ENCODE results near the gene TAS1R3. TPM values are rescaled to one million over a fixed set of nuclear protein-coding genes. Genes with fewer than 3 reads are reported as not detected.

Gene TAS1R3
- total RNA-seq, result 1.6 TPM

DNA sequence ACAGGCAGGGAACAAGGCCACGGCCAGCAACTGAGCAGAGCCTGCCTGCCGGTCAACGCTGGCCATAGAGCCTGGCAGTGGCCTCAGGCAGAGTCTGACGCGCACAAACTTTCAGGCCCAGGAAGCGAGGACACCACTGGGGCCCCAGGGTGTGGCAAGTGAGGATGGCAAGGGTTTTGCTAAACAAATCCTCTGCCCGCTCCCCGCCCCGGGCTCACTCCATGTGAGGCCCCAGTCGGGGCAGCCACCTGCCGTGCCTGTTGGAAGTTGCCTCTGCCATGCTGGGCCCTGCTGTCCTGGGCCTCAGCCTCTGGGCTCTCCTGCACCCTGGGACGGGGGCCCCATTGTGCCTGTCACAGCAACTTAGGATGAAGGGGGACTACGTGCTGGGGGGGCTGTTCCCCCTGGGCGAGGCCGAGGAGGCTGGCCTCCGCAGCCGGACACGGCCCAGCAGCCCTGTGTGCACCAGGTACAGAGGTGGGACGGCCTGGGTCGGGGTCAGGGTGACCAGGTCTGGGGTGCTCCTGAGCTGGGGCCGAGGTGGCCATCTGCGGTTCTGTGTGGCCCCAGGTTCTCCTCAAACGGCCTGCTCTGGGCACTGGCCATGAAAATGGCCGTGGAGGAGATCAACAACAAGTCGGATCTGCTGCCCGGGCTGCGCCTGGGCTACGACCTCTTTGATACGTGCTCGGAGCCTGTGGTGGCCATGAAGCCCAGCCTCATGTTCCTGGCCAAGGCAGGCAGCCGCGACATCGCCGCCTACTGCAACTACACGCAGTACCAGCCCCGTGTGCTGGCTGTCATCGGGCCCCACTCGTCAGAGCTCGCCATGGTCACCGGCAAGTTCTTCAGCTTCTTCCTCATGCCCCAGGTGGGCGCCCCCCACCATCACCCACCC, at the start of gene TAS1R3:
Gene TAS1R3 (plus strand): TSS at position 213 of the 898 bp plus-strand sequence. CDS start 66 bp downstream, at position 279.

GRCh38 chr1:1307923-1308755, 22.9 kb upstream of the TAS1R3 start, which contains the start of the genes ACAP3 and PUSL1:
TSS of gene ACAP3 (minus strand) at chr1:1307930. CDS start at chr1:1307815, 115 bp downstream.
TSS of gene PUSL1 (plus strand) at chr1:1308597. CDS start at chr1:1308644, 47 bp downstream.

DNA sequence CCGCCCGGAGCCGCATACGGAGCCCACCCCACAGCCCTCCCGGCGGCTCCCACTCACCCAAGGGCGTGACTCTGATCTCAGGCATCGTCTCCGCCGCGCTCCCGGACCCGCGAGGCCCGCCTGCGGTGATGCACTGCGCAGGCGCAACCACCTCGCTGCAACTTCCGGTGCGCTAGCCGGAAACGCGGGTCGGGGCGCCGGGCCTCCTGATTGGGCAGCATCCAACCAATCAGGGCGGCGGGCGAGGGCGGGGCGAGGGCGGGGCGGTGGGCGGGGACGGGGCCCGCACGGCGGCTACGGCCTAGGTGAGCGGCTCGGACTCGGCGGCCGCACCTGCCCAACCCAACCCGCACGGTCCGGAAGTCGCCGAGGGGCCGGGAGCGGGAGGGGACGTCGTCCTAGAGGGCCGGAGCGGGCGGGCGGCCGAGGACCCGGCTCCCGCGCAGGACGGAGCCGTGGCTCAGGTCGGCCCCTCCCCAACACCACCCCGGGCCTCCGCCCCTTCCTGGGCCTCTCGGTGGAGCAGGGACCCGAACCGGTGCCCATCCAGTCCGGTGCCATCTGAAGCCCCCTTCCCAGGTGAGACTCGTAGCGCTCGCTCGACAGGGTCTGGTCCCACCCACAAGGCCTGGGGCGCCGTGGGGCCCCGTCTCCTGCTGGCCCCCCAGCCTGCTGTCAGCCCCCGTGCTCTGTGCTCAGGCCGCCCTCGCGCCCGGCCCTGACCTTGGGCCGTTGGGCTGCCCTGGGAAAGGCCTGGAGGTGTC, 6.4 kb upstream of the TAS1R3 start, which contains the start of the genes CPTP and INTS11:
Gene CPTP (plus strand): TSS at position 279 of the 764 bp plus-strand sequence. CDS start 2,109 bp downstream, outside the sequence.
Gene INTS11 (minus strand): TSS at position 137 of the 764 bp plus-strand sequence. CDS start 52 bp downstream, at position 85.

DNA sequence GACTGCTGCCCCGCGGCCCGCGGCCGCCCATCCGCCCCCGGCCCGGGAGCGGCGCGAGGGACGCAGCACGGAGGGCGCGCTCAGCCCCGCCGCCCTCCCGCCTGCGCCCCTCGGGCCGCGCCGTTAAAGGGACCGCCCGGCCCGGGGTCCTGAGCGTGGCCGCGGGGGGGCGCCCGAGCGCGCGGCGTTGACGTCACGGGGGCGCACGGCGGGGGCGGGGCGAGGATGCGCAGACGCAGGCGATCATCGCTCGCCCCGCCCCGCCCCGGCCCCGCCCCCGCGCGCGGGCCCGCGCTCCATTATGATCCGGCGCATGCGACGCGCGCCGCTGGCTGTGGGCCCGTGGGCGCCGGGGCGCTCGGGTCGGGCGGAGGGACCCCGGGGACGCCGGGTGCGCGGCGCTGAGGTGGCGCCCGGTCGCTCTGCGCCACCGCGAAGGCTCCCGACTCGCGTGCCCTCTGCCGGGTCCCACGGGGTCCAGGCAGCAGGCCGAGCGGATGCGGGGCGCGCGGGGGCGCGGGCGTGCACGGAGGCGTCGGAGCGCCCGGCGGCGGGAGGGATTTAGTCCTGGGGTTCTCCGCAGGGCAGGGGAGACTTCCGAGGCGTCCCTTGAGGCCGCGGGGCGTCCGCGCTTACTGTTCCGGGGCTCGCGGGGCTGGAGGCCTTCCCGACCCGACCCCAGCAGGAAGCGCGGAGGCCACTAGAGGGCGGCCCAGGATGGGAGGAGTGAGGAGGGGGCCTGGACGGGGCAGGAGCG, 18.4 kb downstream of the TAS1R3 start, which contains the start of gene DVL1:
Gene DVL1 (minus strand): TSS at position 163 of the 757 bp plus-strand sequence. CDS start 353 bp downstream, outside the sequence.

DNA sequence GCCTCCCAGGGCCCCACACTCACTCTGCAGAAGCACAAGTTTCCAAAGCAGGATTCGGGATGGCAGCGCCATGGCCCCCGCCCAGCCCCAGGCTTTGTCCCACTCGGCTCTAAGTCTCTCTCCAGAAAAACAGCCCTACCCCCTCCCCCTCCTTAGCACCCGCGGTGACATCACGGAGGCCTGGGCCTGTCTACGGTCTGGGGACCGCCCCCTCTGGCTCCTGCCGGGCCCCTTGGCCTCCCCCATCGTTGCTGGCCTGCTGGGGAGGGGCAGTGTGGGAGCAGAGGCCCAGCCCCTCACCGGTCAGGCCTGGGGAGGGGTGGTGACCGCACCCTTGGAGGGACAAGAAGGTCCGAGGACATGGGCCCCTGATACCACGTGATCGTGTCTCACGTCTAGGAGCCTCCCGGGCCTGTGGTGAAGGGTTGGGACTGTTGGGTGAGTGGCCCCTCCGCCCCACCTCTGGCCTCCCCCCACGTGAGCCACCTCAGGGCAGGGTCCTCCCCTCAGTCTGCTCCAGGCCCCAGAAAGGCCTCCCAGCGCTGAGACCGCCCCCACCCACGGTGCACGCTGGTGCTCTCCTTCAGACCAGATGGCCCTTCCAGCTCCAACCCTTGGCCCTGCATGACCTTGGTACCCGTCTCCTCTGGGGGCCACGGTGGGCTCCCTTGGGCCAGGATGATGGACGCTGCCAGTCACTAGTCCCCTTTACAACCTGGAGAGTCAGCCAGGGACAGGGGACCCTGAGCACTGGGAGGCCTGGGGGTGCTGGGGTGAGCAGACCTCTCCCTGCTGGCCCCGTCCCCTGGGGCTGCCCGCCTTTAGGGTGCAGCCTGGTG, 27.6 kb downstream of the TAS1R3 start, which contains the start of gene MXRA8:
Gene MXRA8 (minus strand): TSS at position 123 of the 839 bp plus-strand sequence. CDS start 51 bp downstream, at position 72.

GRCh38 chr1:1374929-1375662, 44.0 kb downstream of the TAS1R3 start, which contains the start of gene AURKAIP1:
TSS of gene AURKAIP1 (minus strand) at chr1:1375207. CDS start at chr1:1374756, 451 bp downstream.

Small RNA genes lying within 50 kb of the gene (small RNA-seq; reads per million reads assigned to genes)
- not detected for gene MIR6726 (ENCODE audit: low replicate concordance)

Other genes starting within 250 kb of the TAS1R3 start
- gene C1orf159, start 215.2 kb upstream of the TAS1R3 start, total RNA-seq, result 16.9 TPM
- not detected for gene TTLL10, start 157.4 kb upstream of the TAS1R3 start, total RNA-seq
- not detected for gene TNFRSF18, start 124.7 kb upstream of the TAS1R3 start, total RNA-seq
- gene TNFRSF4, start 117.1 kb upstream of the TAS1R3 start, total RNA-seq, result not detected
- gene SDF4, start 99.3 kb upstream of the TAS1R3 start, total RNA-seq, result 34.4 TPM
- gene B3GALT6, start 99.0 kb upstream of the TAS1R3 start, total RNA-seq, result 24.7 TPM
- gene C1QTNF12, start 84.6 kb upstream of the TAS1R3 start, total RNA-seq, result not detected
- 52.0 TPM for gene UBE2J2, start 57.4 kb upstream of the TAS1R3 start, total RNA-seq
- gene SCNN1D, start 50.8 kb upstream of the TAS1R3 start, total RNA-seq, result 4.4 TPM
- gene ACAP3, start 23.4 kb upstream of the TAS1R3 start, total RNA-seq, result 202 TPM
- gene PUSL1, start 22.7 kb upstream of the TAS1R3 start, total RNA-seq, result 10.0 TPM
- gene INTS11, start 6.6 kb upstream of the TAS1R3 start, total RNA-seq, result 69.2 TPM
- gene CPTP, start 6.5 kb upstream of the TAS1R3 start, total RNA-seq, result 16.3 TPM
- gene DVL1, start 18.1 kb downstream of the TAS1R3 start, total RNA-seq, result 80.1 TPM
- gene MXRA8, start 27.3 kb downstream of the TAS1R3 start, total RNA-seq, result 9.1 TPM
- 27.2 TPM for gene AURKAIP1, start 43.9 kb downstream of the TAS1R3 start, total RNA-seq
- gene CCNL2, start 68.1 kb downstream of the TAS1R3 start, total RNA-seq, result 262 TPM
- gene MRPL20, start 76.0 kb downstream of the TAS1R3 start, total RNA-seq, result 49.5 TPM
- 1.6 TPM for gene ANKRD65, start 90.0 kb downstream of the TAS1R3 start, total RNA-seq
- 4.1 TPM for gene VWA1, start 104.4 kb downstream of the TAS1R3 start, total RNA-seq
- not detected for gene ATAD3C, start 118.4 kb downstream of the TAS1R3 start, total RNA-seq
- 22.5 TPM for gene ATAD3B, start 140.5 kb downstream of the TAS1R3 start, total RNA-seq
- gene ATAD3A, start 180.9 kb downstream of the TAS1R3 start, total RNA-seq, result 13.5 TPM
- gene TMEM240, start 209.3 kb downstream of the TAS1R3 start, total RNA-seq, result 20.3 TPM
- gene SSU72, start 243.6 kb downstream of the TAS1R3 start, total RNA-seq, result 45.4 TPM

All from parietal lobe (tissue), 2 donors.